Gastroesophageal sphincter (tissue), 4 donors: ENCODE data around the gene CD40. TPM values are rescaled to one million over a fixed set of nuclear protein-coding genes. Genes with fewer than 3 reads are reported as not detected.

Experiments
- ATAC-seq: fragments of 150-250 bp; one replicate; pipeline ENCODE4 v1.9.1; 2016; ENCODE audit warnings: mild to moderate bottlenecking, moderate library complexity
- H3K27ac ChIP-seq, 4 donors: fragments of 200-600 bp; sonication (generic) in 3 of 4; 1 replicate in 3 of 4; 2 replicates in 1 of 4; pipeline ENCODE4 v1.5.1; 2016 to 2019
- H3K27me3 ChIP-seq: fragments of 200-600 bp; sonication (generic); one replicate; pipeline ENCODE4 v1.5.1; 2019
- H3K36me3 ChIP-seq, 2 donors: fragments of 200-600 bp; sonication (generic); one replicate each; pipeline ENCODE4 v1.5.1; 2019; ENCODE audit warnings: control low read depth in 1 of 2
- H3K4me1 ChIP-seq, 3 donors: fragments of 200-600 bp; sonication (generic); 1 replicate in 2 of 3; 2 replicates in 1 of 3; pipeline ENCODE4 v1.5.1; 2016 to 2019; ENCODE audit warnings: control low read depth in 2 of 3
- H3K4me3 ChIP-seq, 2 donors: fragments of 200-600 bp; sonication (generic); one replicate each; pipeline ENCODE4 v1.5.1; 2019; ENCODE audit warnings: mild to moderate bottlenecking in 1 of 2, moderate library complexity in 1 of 2
- H3K9me3 ChIP-seq, 3 donors: fragments of 200-600 bp; sonication (generic); one replicate each; pipeline ENCODE4 v1.5.1; 2017 to 2019; ENCODE audit warnings: control low read depth in 2 of 3
- EP300 ChIP-seq: sonication (generic); formaldehyde crosslinking; IDR thresholded peaks from one replicate; pipeline ENCODE4 v1.6.1; 2017; ENCODE audit warnings: antibody characterized with exemption, mild to moderate bottlenecking
- POLR2A ChIP-seq, 2 donors: fragments of 450-650 bp; IDR thresholded peaks; one replicate each; pipeline ENCODE4 v1.6.1; 2017; ENCODE audit warnings: antibody characterized with exemption in 2 of 2, mild to moderate bottlenecking in 2 of 2, moderate library complexity in 1 of 2
- POLR2AphosphoS5 ChIP-seq: sonication (generic); formaldehyde crosslinking; IDR thresholded peaks from one replicate; pipeline ENCODE4 v1.6.1; 2017; ENCODE audit warnings: antibody characterized with exemption
- WGBS, 2 donors: methylation state at CpG; one replicate each; pipeline ENCODE4 v1.1.5; 2018; ENCODE audit warnings: low coverage in 1 of 2; 5-methylcytosine and 5-hydroxymethylcytosine counted together
- total RNA-seq, 4 donors: library from RNA; depleted of rRNA; stranded (reverse); fragments of >200 nt; gene quantifications; one replicate each; pipeline ENCODE4 v1.1.0, GENCODE V29; 2016
- TF ChIP-seq, protein P1 (sequence below), 4 experiments: fragments of 200-600 bp in 2 of 4; fragments of 450-650 bp in 2 of 4; sonication (generic) in 1 of 4; IDR thresholded peaks; one replicate each; pipeline ENCODE4 v1.5.1; 2017 to 2019; ENCODE audit warnings: antibody characterized with exemption in 4 of 4, mild to moderate bottlenecking in 2 of 4, moderate library complexity in 2 of 4

CD40 gene
- total RNA-seq, 4 donors from 2014 or later = 13.7 to 16.6 (median 13.9) TPM

DNA sequence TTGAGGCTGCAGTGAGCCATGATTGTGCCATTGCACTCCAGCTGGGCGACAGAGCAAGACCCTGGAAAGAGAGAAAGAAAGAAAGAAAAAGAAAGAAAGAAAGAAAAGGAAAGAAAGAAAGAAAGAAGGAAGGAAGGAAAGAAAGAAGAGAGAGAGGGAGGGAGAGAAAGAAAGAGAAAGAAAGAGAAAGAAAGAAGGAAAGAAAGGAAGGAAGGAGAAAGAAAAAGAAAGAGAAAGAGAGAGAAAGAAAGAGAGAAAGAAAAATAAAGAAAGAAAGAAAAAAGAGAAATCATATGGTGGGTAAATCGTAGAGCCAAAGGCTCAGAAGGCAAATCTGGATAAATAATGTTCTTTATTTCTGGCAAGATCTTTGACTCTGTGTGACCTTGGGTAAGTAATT is 53.4 kb downstream of the CD40 start:
- H3K27me3 ChIP-seq = peaks cover 91% of the 10 kb centered on the region
- H3K9me3 ChIP-seq = no peaks in the 10 kb centered on the region
- no peak overlapping the region for H3K4me3 ChIP-seq
- H3K27ac ChIP-seq = no peak overlapping the region
- 30 to 50% methylated on average over 1 of the region's 2 CpGs for WGBS, 2 donors
- no peak for ATAC-seq
- no peaks in the 10 kb centered on the region for H3K36me3 ChIP-seq
- H3K4me1 ChIP-seq = peaks cover 0 to 9% (median 0%) of the 10 kb centered on the region in 3 donors
- TF ChIP-seq, protein P1, sequence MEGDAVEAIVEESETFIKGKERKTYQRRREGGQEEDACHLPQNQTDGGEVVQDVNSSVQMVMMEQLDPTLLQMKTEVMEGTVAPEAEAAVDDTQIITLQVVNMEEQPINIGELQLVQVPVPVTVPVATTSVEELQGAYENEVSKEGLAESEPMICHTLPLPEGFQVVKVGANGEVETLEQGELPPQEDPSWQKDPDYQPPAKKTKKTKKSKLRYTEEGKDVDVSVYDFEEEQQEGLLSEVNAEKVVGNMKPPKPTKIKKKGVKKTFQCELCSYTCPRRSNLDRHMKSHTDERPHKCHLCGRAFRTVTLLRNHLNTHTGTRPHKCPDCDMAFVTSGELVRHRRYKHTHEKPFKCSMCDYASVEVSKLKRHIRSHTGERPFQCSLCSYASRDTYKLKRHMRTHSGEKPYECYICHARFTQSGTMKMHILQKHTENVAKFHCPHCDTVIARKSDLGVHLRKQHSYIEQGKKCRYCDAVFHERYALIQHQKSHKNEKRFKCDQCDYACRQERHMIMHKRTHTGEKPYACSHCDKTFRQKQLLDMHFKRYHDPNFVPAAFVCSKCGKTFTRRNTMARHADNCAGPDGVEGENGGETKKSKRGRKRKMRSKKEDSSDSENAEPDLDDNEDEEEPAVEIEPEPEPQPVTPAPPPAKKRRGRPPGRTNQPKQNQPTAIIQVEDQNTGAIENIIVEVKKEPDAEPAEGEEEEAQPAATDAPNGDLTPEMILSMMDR (IDR thresholded peaks at IDR 0.05) = no peak
- TF ChIP-seq POLR2A (IDR thresholded peaks at IDR 0.05) (no peak), POLR2AphosphoS5 (no peak), EP300 (no peak)

DNA sequence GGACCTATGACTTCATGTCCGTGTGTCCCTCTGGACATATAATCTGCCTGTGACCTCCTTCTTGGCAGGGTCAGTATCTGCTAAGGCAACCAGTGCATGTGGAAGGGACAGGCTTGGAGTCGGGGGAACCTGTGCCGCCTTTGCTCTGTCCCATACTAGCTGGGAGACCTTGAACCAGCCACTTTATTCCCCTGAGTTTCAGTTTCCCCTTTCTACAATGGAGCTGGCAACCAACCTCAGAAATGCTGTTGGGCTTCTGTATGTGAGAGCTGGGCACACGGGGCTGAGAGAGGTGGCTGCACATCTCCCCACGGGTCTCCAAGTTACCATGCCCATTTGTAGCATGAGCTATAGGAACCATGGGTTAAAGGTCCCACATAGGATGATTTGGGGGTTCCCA is 53.8 kb downstream of the CD40 start:
- no peaks in the 10 kb centered on the region for H3K9me3 ChIP-seq
- no peak overlapping the region for H3K4me3 ChIP-seq
- WGBS, 2 donors = 34 to 57% methylated on average over 2 to 5 of the region's 5 CpGs
- H3K27ac ChIP-seq = no peak overlapping the region
- peaks cover 0 to 9% (median 0%) of the 10 kb centered on the region in 3 donors for H3K4me1 ChIP-seq
- ATAC-seq = no peak
- TF ChIP-seq POLR2AphosphoS5 (no peak), POLR2A (IDR thresholded peaks at IDR 0.05) (no peak), EP300 (no peak)
- TF ChIP-seq, protein P1 (IDR thresholded peaks at IDR 0.05) = no peak
- peaks cover 91% of the 10 kb centered on the region for H3K27me3 ChIP-seq
- no peaks in the 10 kb centered on the region for H3K36me3 ChIP-seq

DNA sequence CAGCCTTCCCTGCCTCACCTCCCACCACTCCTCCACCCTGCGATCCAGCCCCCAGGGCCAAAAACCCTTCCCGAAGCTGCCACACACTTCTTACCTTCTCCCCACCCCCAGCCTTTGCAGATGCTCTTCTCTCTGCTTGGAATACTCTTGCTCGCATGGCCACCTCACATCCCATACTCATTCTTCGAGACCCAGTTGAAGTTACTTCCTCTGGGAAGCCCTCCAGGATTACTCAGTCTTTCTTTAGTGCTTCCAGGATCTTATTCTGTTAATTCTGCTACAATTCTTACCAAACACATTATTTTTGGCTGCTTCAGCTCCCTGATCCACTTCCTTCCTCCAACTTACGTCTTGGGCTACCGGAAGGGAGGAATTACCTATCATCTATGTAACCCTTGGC is 54.3 kb downstream of the CD40 start:
- H3K27ac ChIP-seq = no peak overlapping the region
- no peaks in the 10 kb centered on the region for H3K9me3 ChIP-seq
- TF ChIP-seq POLR2AphosphoS5 (no peak), EP300 (no peak), POLR2A (IDR thresholded peaks at IDR 0.05) (no peak)
- TF ChIP-seq, protein P1 (IDR thresholded peaks at IDR 0.05) = no peak
- no peaks in the 10 kb centered on the region for H3K36me3 ChIP-seq
- WGBS, 2 donors = 33 to 48% methylated on average over 5 of the region's 6 CpGs
- H3K27me3 ChIP-seq = peaks cover 91% of the 10 kb centered on the region
- no peak overlapping the region for H3K4me3 ChIP-seq
- no peak for ATAC-seq
- H3K4me1 ChIP-seq = peaks cover 0 to 9% (median 0%) of the 10 kb centered on the region in 3 donors

GRCh38 chr20:46172961-46173536 is 54.9 kb downstream of the CD40 start:
- H3K4me3 ChIP-seq = no peak overlapping the region
- no peak overlapping the region for H3K27ac ChIP-seq
- peaks cover 91% of the 10 kb centered on the region for H3K27me3 ChIP-seq
- no peak for TF ChIP-seq POLR2AphosphoS5
- TF ChIP-seq, protein P1 (IDR thresholded peaks at IDR 0.05) = no peak
- TF ChIP-seq POLR2A (IDR thresholded peaks at IDR 0.05) = no peak
- no peak for TF ChIP-seq EP300
- no peak for ATAC-seq
- WGBS, 2 donors = 53 to 59% methylated on average over 2 of the region's 3 CpGs
- no peaks in the 10 kb centered on the region for H3K36me3 ChIP-seq
- peaks cover 0 to 9% (median 0%) of the 10 kb centered on the region in 3 donors for H3K4me1 ChIP-seq
- no peaks in the 10 kb centered on the region for H3K9me3 ChIP-seq

DNA sequence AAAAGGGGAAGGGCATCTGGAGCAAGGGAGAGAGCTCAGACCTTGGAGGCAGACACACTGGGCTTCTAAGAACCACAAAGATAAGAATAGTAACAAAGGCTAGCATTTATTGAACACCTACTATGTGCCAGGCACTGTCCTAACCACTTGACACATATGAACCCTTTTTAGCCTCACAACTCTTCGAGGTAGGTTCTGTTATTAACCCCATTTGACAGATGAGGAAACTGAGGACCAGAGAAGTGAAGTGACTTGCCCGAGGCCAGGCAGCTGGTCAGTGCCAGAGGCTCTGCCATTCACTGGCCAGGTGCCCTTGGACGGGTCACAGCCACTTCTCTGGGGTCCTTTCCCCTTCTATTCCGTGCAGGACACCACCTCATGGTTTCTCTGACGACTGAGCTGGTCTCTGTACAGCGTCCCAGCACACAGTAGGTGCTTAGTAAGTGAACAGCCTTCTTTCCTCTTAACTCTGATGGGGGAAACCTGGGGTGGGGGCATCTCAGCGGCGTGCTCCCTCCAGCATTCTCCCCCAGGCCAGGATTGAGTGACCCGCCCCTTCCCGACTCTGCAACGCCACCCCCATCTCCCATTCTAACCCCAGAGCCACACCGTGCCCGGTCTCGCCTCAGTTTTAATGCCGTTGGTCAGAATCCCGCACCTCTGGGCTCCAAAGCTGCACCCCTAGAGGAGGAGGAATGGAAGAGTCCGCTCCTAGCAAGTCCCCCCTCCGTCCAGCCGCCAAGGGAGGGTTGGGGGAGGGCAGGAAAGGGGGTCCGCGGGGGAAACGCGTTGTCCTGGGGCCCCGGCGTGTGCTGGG is 55.7 kb downstream of the CD40 start:
- WGBS, 2 donors = 19 to 32% methylated on average over 4 to 5 of the region's 25 CpGs
- H3K27me3 ChIP-seq = peaks cover 93% of the 10 kb centered on the region
- peaks cover 0 to 9% (median 0%) of the 10 kb centered on the region in 3 donors for H3K4me1 ChIP-seq
- no peaks in the 10 kb centered on the region for H3K9me3 ChIP-seq
- no peak overlapping the region for H3K27ac ChIP-seq
- ATAC-seq = no peak
- no peaks in the 10 kb centered on the region for H3K36me3 ChIP-seq
- H3K4me3 ChIP-seq = peak overlapping the region in 1 of 2 donors; percentile 26
- TF ChIP-seq, protein P1 (IDR thresholded peaks at IDR 0.05) = no peak
- TF ChIP-seq EP300 (no peak), POLR2AphosphoS5 (no peak), POLR2A (IDR thresholded peaks at IDR 0.05) (no peak)
